IMR-90 (cell line): ENCODE measurements around the gene HTR5A. TPM values are rescaled to one million over a fixed set of nuclear protein-coding genes. Genes with fewer than 3 reads are reported as not detected.

Experiments
- ATAC-seq: fragments of 200-7000 bp; cut with Tn5 transposase; 2 replicates; pipeline ENCODE4 v1.9.1; 2020; ENCODE audit warnings: low read depth, mild to moderate bottlenecking, moderate library complexity
- BruUV-seq: library from RNA; stranded (reverse); fragments of 400-500 nt; replicated peaks from 2 replicates; lab custom pipeline; 2021; lab: Mats Ljungman, UMichigan
- CTCF ChIA-PET: fragments of 300-600 bp; formaldehyde crosslinking; extraction: SDS; loops from one replicate; lab custom pipeline; 2021; ENCODE audit warnings: antibody characterized with exemption; lab: Yijun Ruan, JAX
- POLR2A ChIA-PET: fragments of 300-600 bp; sonication (Branson Sonifier 250); formaldehyde crosslinking; loops from one replicate; lab custom pipeline; 2022; ENCODE audit warnings: antibody characterized with exemption; ENCODE audit not compliant: unreplicated experiment; lab: Charles Lee
- DNase-seq: peaks from one replicate; pipeline ENCODE4 v3.0.0; 2013
- H2AFZ ChIP-seq: replicated peaks from 2 replicates; pipeline ENCODE3; 2013; ENCODE audit warnings: low read length, mild to moderate bottlenecking; ENCODE audit not compliant: poor library complexity
- H2AK5ac ChIP-seq: 2 replicates; pipeline ENCODE4 v1.6.1; 2013; ENCODE audit warnings: low read depth, low read length, inconsistent platforms
- H2AK9ac ChIP-seq: replicated peaks from 2 replicates; pipeline ENCODE3; 2013; ENCODE audit warnings: mild to moderate bottlenecking, low read depth, low read length, moderate library complexity; ENCODE audit not compliant: poor library complexity
- H2BK120ac ChIP-seq: 2 replicates; pipeline ENCODE4 v1.6.1; 2013; ENCODE audit warnings: low read depth, low read length, inconsistent platforms
- H2BK15ac ChIP-seq: 3 replicates; pipeline ENCODE4 v1.6.1; 2013; ENCODE audit warnings: low read depth, low read length, inconsistent platforms
- H2BK20ac ChIP-seq: 2 replicates; pipeline ENCODE4 v1.6.1; 2013; ENCODE audit warnings: low read depth, mild to moderate bottlenecking, inconsistent platforms, low read length, moderate library complexity
- H2BK5ac ChIP-seq: 2 replicates; pipeline ENCODE4 v1.6.1; 2013; ENCODE audit warnings: mild to moderate bottlenecking, low read depth, low read length, inconsistent platforms; ENCODE audit not compliant: poor library complexity, severe bottlenecking
- H3K14ac ChIP-seq: replicated peaks from 2 replicates; pipeline ENCODE4 v1.6.1; 2013; ENCODE audit warnings: low read depth, low read length, inconsistent platforms
- H3K18ac ChIP-seq: 2 replicates; pipeline ENCODE4 v1.6.1; 2013; ENCODE audit warnings: low read depth, low read length, control low read depth
- H3K23ac ChIP-seq: 2 replicates; pipeline ENCODE4 v1.6.1; 2013; ENCODE audit warnings: low read depth, low read length, inconsistent platforms
- H3K27ac ChIP-seq: 2 replicates; pipeline ENCODE4 v1.5.1; 2013; ENCODE audit warnings: mild to moderate bottlenecking, control low read depth, low read length; ENCODE audit not compliant: insufficient read depth
- H3K27me3 ChIP-seq: 2 replicates; pipeline ENCODE4 v1.6.1; 2013; ENCODE audit warnings: low read length; ENCODE audit not compliant: control insufficient read depth, insufficient read depth
- H3K36me3 ChIP-seq: 2 replicates; pipeline ENCODE4 v1.6.1; 2013; ENCODE audit warnings: low read length, mixed read lengths; ENCODE audit not compliant: control insufficient read depth, insufficient read depth
- H3K4ac ChIP-seq: 2 replicates; pipeline ENCODE4 v1.6.1; 2013; ENCODE audit warnings: low read depth, low read length, inconsistent platforms
- H3K4me1 ChIP-seq: 2 replicates; pipeline ENCODE4 v1.6.1; 2013; ENCODE audit warnings: low read length, mixed read lengths; ENCODE audit not compliant: control insufficient read depth, insufficient read depth
- H3K4me2 ChIP-seq: 2 replicates; pipeline ENCODE4 v1.6.1; 2013; ENCODE audit warnings: low read depth, mild to moderate bottlenecking, control low read depth, low read length, moderate library complexity
- H3K4me3 ChIP-seq: 2 replicates; pipeline ENCODE4 v1.5.1; 2013; ENCODE audit warnings: low read depth, mild to moderate bottlenecking, control low read depth, low read length, moderate library complexity; ENCODE audit not compliant: insufficient read depth
- H3K56ac ChIP-seq: 2 replicates; pipeline ENCODE4 v1.6.1; 2013; ENCODE audit warnings: low read length, inconsistent platforms; ENCODE audit not compliant: insufficient read depth; ENCODE audit errors: extremely low read depth
- H3K79me1 ChIP-seq, 2 experiments: 2 replicates each; pipeline ENCODE4 v1.6.1; 2013; ENCODE audit warnings: low read length in 2 of 2, inconsistent platforms in 1 of 2, low read depth in 1 of 2
- H3K9ac ChIP-seq: 2 replicates; pipeline ENCODE4 v1.6.1; 2013; ENCODE audit warnings: low read depth, low read length, control low read depth
- H3K9me1 ChIP-seq: 2 replicates; pipeline ENCODE4 v1.6.1; 2013; ENCODE audit warnings: low read length, inconsistent platforms; ENCODE audit not compliant: insufficient read depth
- H3K9me3 ChIP-seq: 2 replicates; pipeline ENCODE4 v1.6.1; 2013; ENCODE audit warnings: low read length; ENCODE audit not compliant: control insufficient read depth, insufficient read depth
- H4K20me1 ChIP-seq: 2 replicates; pipeline ENCODE4 v1.6.1; 2013; ENCODE audit warnings: low read length, inconsistent platforms; ENCODE audit not compliant: insufficient read depth
- H4K5ac ChIP-seq: 2 replicates; pipeline ENCODE4 v1.6.1; 2013; ENCODE audit warnings: mild to moderate bottlenecking, low read depth, low read length, control low read depth
- H4K8ac ChIP-seq, 2 experiments: 2 replicates each; pipeline ENCODE4 v1.6.1; 2013; ENCODE audit warnings: low read depth in 2 of 2, low read length in 2 of 2, control low read depth in 1 of 2, inconsistent platforms in 1 of 2
- H4K91ac ChIP-seq: 2 replicates; pipeline ENCODE4 v1.6.1; 2013; ENCODE audit warnings: low read depth, low read length, inconsistent platforms; ENCODE audit not compliant: insufficient read depth
- CEBPB ChIP-seq: IDR thresholded peaks from 2 replicates; pipeline ENCODE4 v1.6.1; 2012; ENCODE audit warnings: low read depth, low read length, improper control_type of control experiment
- CHD1 ChIP-seq: IDR thresholded peaks from 2 replicates; pipeline ENCODE4 v1.6.1; 2012; ENCODE audit warnings: low read depth, low read length, improper control_type of control experiment
- FOS ChIP-seq: fragments of 150-350 bp; IDR thresholded peaks from 2 replicates; pipeline ENCODE4 v1.6.1; 2016; ENCODE audit warnings: low read depth, low read length
- MAFK ChIP-seq: IDR thresholded peaks from 2 replicates; pipeline ENCODE4 v1.6.1; 2012; ENCODE audit warnings: low read depth, low read length, improper control_type of control experiment
- MAZ ChIP-seq: IDR thresholded peaks from 2 replicates; pipeline ENCODE4 v1.6.1; 2012; ENCODE audit warnings: low read depth, mild to moderate bottlenecking, low read length, improper control_type of control experiment, moderate library complexity, borderline replicate concordance
- NFE2L2 ChIP-seq: fragments of 150-350 bp; IDR thresholded peaks from 2 replicates; pipeline ENCODE4 v1.6.1; 2016; ENCODE audit warnings: low read depth, mild to moderate bottlenecking, low read length
- POLR2A ChIP-seq: IDR thresholded peaks from 2 replicates; pipeline ENCODE4 v1.6.1; 2012; ENCODE audit warnings: mild to moderate bottlenecking, low read depth, low read length
- RAD21 ChIP-seq: IDR thresholded peaks from 2 replicates; pipeline ENCODE4 v1.6.1; 2012; ENCODE audit warnings: low read length, improper control_type of control experiment
- WGBS, 2 experiments: methylation state at CpG; one replicate each; pipeline versions ENCODE4 v1.1.5 to v1.1.7; 2013; ENCODE audit warnings: missing lambda C conversion rate in 2 of 2; ENCODE audit not compliant: insufficient read length in 1 of 2; ENCODE audit errors: extremely low coverage in 2 of 2; 5-methylcytosine and 5-hydroxymethylcytosine counted together
- dilution Hi-C: fragments of 300-500 bp; cut with HindIII; formaldehyde crosslinking; loops from one replicate; pipeline ENCODE4 v1.14.3; 2018; ENCODE audit warnings: low sequenced_read_pairs; ENCODE audit not compliant: unreplicated experiment
- in situ Hi-C: fragments of 300-500 bp; cut with MboI; formaldehyde crosslinking; loops from 3 replicates; pipeline ENCODE4 v1.14.3; 2019; ENCODE audit warnings: low sequenced_read_pairs, inconsistent platforms, mixed read lengths
- intact Hi-C: fragments of 100-400 bp; cut with micrococcal nuclease; formaldehyde crosslinking; loops from 2 replicates; pipeline ENCODE4 v1.10.0; 2022
- polyA plus RNA-seq, 3 experiments: library from polyadenylated mRNA; depleted of rRNA; stranded (reverse); fragments of >200 nt; gene quantifications; 2 replicates each; pipeline ENCODE4 v1.2.3, GENCODE V29; 2012; ENCODE audit warnings: low replicate concordance in 1 of 3
- total RNA-seq: library from RNA; depleted of rRNA; stranded (reverse); fragments of >200 nt; gene quantifications from 2 replicates; pipeline ENCODE4 v1.2.3, GENCODE V29; 2012
- TF ChIP-seq, protein P1 (sequence below): fragments of 150-350 bp; IDR thresholded peaks from 2 replicates; pipeline ENCODE4 v1.6.1; 2016; ENCODE audit warnings: low read depth, mild to moderate bottlenecking, low read length, moderate library complexity, borderline replicate concordance
- TF ChIP-seq, protein P2 (sequence below): fragments of 150-350 bp; IDR thresholded peaks from 2 replicates; pipeline ENCODE4 v1.6.1; 2017; ENCODE audit warnings: mild to moderate bottlenecking, antibody characterized with exemption, low read length, low read depth

HTR5A gene
- total and polyA plus RNA-seq, 2 of the 4 experiments (the other 2 are of a cell fraction): not detected

DNA sequence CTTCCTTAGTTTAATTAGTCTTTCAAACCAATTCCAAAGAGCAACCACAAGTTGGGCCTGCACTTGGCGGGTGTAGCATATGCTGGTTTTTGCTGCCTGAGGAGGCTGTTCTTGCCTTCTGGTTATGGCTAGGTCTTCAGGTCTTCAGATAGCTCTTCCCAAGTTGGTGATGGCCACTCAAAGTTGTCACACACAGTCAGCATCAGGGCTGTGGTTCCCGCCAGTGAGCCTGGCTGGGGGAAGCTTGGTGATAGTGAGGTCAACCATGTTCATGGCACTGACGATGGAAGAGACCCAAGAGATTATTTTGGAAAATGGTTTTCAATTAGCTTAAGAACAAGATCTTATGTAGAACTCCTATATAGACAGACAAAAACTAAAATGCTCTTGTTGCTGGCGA is 18.8 kb upstream of the HTR5A start:
- no peaks in the 10 kb centered on the region for H3K79me1 ChIP-seq
- no peak overlapping the region for H2AK9ac ChIP-seq
- no peaks in the 10 kb centered on the region for H4K20me1 ChIP-seq
- H3K36me3 ChIP-seq: no peaks in the 10 kb centered on the region
- H4K8ac ChIP-seq: no peak overlapping the region
- H4K91ac ChIP-seq: no peak overlapping the region
- no peaks in the 10 kb centered on the region for H3K9me1 ChIP-seq
- ChIA-PET POLR2A (no interaction called here), CTCF (no interaction called here)
- H3K18ac ChIP-seq: no peak overlapping the region
- no CpG with 5 or more reads among the region's 4 CpGs for WGBS, 2 experiments
- dilution Hi-C loops (no loop called here), in situ Hi-C loops (no loop called here), intact Hi-C loops (no loop called here)
- H3K23ac ChIP-seq: no peak overlapping the region
- H3K9me3 ChIP-seq: no peaks in the 10 kb centered on the region
- H2BK120ac ChIP-seq: no peak overlapping the region
- ATAC-seq (no peak), DNase-seq (no peak)
- H3K14ac ChIP-seq: no peak overlapping the region
- no TSS peak for BruUV-seq
- H2BK20ac ChIP-seq: no peak overlapping the region
- TF ChIP-seq, protein P1, sequence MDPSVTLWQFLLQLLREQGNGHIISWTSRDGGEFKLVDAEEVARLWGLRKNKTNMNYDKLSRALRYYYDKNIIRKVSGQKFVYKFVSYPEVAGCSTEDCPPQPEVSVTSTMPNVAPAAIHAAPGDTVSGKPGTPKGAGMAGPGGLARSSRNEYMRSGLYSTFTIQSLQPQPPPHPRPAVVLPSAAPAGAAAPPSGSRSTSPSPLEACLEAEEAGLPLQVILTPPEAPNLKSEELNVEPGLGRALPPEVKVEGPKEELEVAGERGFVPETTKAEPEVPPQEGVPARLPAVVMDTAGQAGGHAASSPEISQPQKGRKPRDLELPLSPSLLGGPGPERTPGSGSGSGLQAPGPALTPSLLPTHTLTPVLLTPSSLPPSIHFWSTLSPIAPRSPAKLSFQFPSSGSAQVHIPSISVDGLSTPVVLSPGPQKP: no peak
- TF ChIP-seq RAD21 (no peak), FOS (no peak), POLR2A (no peak), CEBPB (no peak), NFE2L2 (no peak), CHD1 (no peak), MAFK (no peak), MAZ (no peak)
- TF ChIP-seq, protein P2, sequence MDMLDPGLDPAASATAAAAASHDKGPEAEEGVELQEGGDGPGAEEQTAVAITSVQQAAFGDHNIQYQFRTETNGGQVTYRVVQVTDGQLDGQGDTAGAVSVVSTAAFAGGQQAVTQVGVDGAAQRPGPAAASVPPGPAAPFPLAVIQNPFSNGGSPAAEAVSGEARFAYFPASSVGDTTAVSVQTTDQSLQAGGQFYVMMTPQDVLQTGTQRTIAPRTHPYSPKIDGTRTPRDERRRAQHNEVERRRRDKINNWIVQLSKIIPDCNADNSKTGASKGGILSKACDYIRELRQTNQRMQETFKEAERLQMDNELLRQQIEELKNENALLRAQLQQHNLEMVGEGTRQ: no peak
- H4K5ac ChIP-seq: no peak overlapping the region
- no peak overlapping the region for H2BK15ac ChIP-seq
- H3K4ac ChIP-seq: no peak overlapping the region
- no peak overlapping the region for H3K4me3 ChIP-seq
- H3K4me1 ChIP-seq: no peaks in the 10 kb centered on the region
- H2BK5ac ChIP-seq: no peak overlapping the region
- H2AK5ac ChIP-seq: no peak overlapping the region
- no peak overlapping the region for H3K4me2 ChIP-seq
- no peak overlapping the region for H3K56ac ChIP-seq
- no peaks in the 10 kb centered on the region for H3K27me3 ChIP-seq
- no peak overlapping the region for H2AFZ ChIP-seq
- no peak overlapping the region for H3K9ac ChIP-seq
- no peak overlapping the region for H3K27ac ChIP-seq
